SK-N-SH (cell line): ENCODE measurements around the gene MXI1.

Experiments
- CHD2 ChIP-seq: fragments of 150-350 bp; IDR thresholded peaks from 2 replicates; pipeline ENCODE4 v1.6.1; 2018; ENCODE audit warnings: low read length; ENCODE audit not compliant: partially characterized antibody
- CTCF ChIP-seq: fragments of 200-600 bp; sonication (generic); IDR thresholded peaks from 2 replicates; pipeline ENCODE4 v1.6.1; 2017; ENCODE audit warnings: antibody characterized with exemption, mild to moderate bottlenecking, moderate library complexity
- EP300 ChIP-seq, 2 experiments: IDR thresholded peaks; 2 replicates each; pipeline versions ENCODE4 v1.4.0 to v1.6.1; 2012; ENCODE audit warnings: borderline replicate concordance in 1 of 2, low read depth in 1 of 2, low read length in 1 of 2
- EZH2phosphoT487 ChIP-seq: fragments of 200-600 bp; sonication (generic); IDR thresholded peaks from 2 replicates; pipeline ENCODE4 v1.6.1; 2017; ENCODE audit warnings: low read depth, mixed run types, mild to moderate bottlenecking, antibody characterized with exemption, moderate library complexity, borderline replicate concordance
- FOSL2 ChIP-seq: IDR thresholded peaks from 2 replicates; pipeline ENCODE4 v1.4.0; 2012; ENCODE audit warnings: low read depth, mild to moderate bottlenecking, moderate library complexity, borderline replicate concordance
- FOXM1 ChIP-seq: IDR thresholded peaks from 2 replicates; pipeline ENCODE4 v1.4.0; 2012; ENCODE audit warnings: low read depth, mild to moderate bottlenecking
- JUND ChIP-seq: IDR thresholded peaks from 2 replicates; pipeline ENCODE4 v1.4.0; 2012
- MAX ChIP-seq: IDR thresholded peaks from 2 replicates; pipeline ENCODE4 v1.4.0; 2012; ENCODE audit warnings: low read depth
- MEF2A ChIP-seq: IDR thresholded peaks from 2 replicates; pipeline ENCODE4 v1.4.0; 2012; ENCODE audit warnings: low read depth, borderline replicate concordance
- RFX5 ChIP-seq: IDR thresholded peaks from 2 replicates; pipeline ENCODE4 v1.6.1; 2012; ENCODE audit warnings: mild to moderate bottlenecking, improper control_type of control experiment, low read length
- RXRA ChIP-seq: IDR thresholded peaks from 2 replicates; pipeline ENCODE4 v1.4.0; 2012; ENCODE audit warnings: low read depth, mild to moderate bottlenecking, borderline replicate concordance
- USF1 ChIP-seq: IDR thresholded peaks from 2 replicates; pipeline ENCODE4 v1.4.0; 2012; ENCODE audit warnings: low read depth, borderline replicate concordance
- YY1 ChIP-seq: IDR thresholded peaks from 2 replicates; pipeline ENCODE4 v1.4.0; 2012; ENCODE audit warnings: low read depth, mild to moderate bottlenecking

GRCh38 chr10:110327262-110327914 lies 120.0 kb downstream of the MXI1 start:
- no peak for TF ChIP-seq CTCF
- no peak for TF ChIP-seq EP300 (IDR thresholded peaks at IDR 0.05; ENCODE audit: borderline replicate concordance in 1 of 2, low read depth in 1 of 2, low read length in 1 of 2)
- no peak for TF ChIP-seq YY1
- no peak for TF ChIP-seq RXRA
- TF ChIP-seq FOXM1: no peak
- no peak for TF ChIP-seq JUND
- no peak for TF ChIP-seq MEF2A
- TF ChIP-seq CHD2: no peak
- TF ChIP-seq MAX: no peak
- no peak for TF ChIP-seq EZH2phosphoT487
- no peak for TF ChIP-seq FOSL2
- no peak for TF ChIP-seq RFX5
- TF ChIP-seq USF1: no peak
